ENCODE measurements around the gene SLC17A3. TPM values are rescaled to one million over a fixed set of nuclear protein-coding genes. Genes with fewer than 3 reads are reported as not detected.

The SLC17A3 gene
- total and polyA plus RNA-seq, 2 donors (not counting 3 experiments of a cell fraction or from before 2014, with no cell fraction given) = not detected

DNA sequence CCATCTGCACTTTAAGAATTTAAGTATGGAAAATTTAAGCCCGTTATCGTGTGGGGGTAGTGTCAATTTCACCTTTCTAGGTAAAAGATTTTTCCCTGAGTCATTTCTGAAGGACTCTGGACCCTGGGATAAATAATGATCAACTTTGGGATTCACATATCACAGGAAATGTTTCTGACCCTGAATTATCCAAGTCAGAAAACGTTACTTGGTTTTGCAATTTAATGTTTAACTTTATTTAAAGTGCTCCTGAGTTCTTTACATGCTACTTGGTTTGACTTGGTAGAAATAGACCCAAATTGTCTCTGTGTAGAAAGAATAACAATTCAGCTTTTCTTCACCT is 1.5 kb upstream of the SLC17A3 start:
- no peaks in the 10 kb centered on the region for H4K20me1 ChIP-seq (replicated peaks; ENCODE audit: control insufficient read depth, extremely low read depth, insufficient read depth, low read length)
- H3K79me2 ChIP-seq (ENCODE audit: control insufficient read depth, insufficient read depth, low read length) = no peaks in the 10 kb centered on the region
- no peak overlapping the region for H3K4me3 ChIP-seq (replicated peaks in 1 of 3; ENCODE audit: insufficient read depth in 1 of 3, low read depth in 1 of 3, low read length in 3 of 3)
- DNase-seq (ENCODE audit: low read depth, low spot score) = no peak
- H3K9me1 ChIP-seq (replicated peaks; ENCODE audit: control insufficient read depth, extremely low read depth, insufficient read depth, low read length) = no peaks in the 10 kb centered on the region
- H3K36me3 ChIP-seq (ENCODE audit: control insufficient read depth in 2 of 2, extremely low read depth in 1 of 2, insufficient read depth in 2 of 2, low read length in 2 of 2) = no peaks in the 10 kb centered on the region
- H3K27me3 ChIP-seq (ENCODE audit: control insufficient read depth in 2 of 2, insufficient read depth in 2 of 2, low read length in 2 of 2) = peaks cover 0 to 3% of the 10 kb centered on the region in 2 experiments
- H3K9me3 ChIP-seq (replicated peaks; ENCODE audit: control insufficient read depth, insufficient read depth, low read length) = no peaks in the 10 kb centered on the region
- no TSS peak for BruUV-seq (replicated peaks)
- TF ChIP-seq GATA2 (IDR thresholded peaks at IDR 0.05; ENCODE audit: insufficient read depth, insufficient read length, low read depth, low read length) = no peak
- TF ChIP-seq FOS (IDR thresholded peaks at IDR 0.05; ENCODE audit: borderline replicate concordance, insufficient read depth, low read length) = no peak
- TF ChIP-seq MYC (IDR thresholded peaks at IDR 0.05; ENCODE audit: low read depth, low read length) = no peak
- TF ChIP-seq EZH2 (IDR thresholded peaks at IDR 0.05; ENCODE audit: borderline replicate concordance, low read depth, low read length, severe bottlenecking) = no peak
- no peak for TF ChIP-seq POLR2A (IDR thresholded peaks at IDR 0.05; ENCODE audit: low read depth, low read length)
- TF ChIP-seq, protein P1, sequence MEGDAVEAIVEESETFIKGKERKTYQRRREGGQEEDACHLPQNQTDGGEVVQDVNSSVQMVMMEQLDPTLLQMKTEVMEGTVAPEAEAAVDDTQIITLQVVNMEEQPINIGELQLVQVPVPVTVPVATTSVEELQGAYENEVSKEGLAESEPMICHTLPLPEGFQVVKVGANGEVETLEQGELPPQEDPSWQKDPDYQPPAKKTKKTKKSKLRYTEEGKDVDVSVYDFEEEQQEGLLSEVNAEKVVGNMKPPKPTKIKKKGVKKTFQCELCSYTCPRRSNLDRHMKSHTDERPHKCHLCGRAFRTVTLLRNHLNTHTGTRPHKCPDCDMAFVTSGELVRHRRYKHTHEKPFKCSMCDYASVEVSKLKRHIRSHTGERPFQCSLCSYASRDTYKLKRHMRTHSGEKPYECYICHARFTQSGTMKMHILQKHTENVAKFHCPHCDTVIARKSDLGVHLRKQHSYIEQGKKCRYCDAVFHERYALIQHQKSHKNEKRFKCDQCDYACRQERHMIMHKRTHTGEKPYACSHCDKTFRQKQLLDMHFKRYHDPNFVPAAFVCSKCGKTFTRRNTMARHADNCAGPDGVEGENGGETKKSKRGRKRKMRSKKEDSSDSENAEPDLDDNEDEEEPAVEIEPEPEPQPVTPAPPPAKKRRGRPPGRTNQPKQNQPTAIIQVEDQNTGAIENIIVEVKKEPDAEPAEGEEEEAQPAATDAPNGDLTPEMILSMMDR (IDR thresholded peaks at IDR 0.05; ENCODE audit: extremely low read depth in 1 of 2, insufficient read depth in 1 of 2, low read depth in 1 of 2, low read length in 2 of 2) = no peak
- TF ChIP-seq POLR2AphosphoS5 (IDR thresholded peaks at IDR 0.05; ENCODE audit: insufficient read depth, low read depth, low read length) = no peak
- TF ChIP-seq, protein P2, sequence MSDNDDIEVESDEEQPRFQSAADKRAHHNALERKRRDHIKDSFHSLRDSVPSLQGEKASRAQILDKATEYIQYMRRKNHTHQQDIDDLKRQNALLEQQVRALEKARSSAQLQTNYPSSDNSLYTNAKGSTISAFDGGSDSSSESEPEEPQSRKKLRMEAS (IDR thresholded peaks at IDR 0.05; ENCODE audit: insufficient read depth, insufficient read length) = no peak
- TF ChIP-seq JUN (IDR thresholded peaks at IDR 0.05; ENCODE audit: borderline replicate concordance, insufficient read depth, insufficient read length, low read depth) = no peak
- dilution Hi-C loops (cut with MboI; ENCODE audit: extremely low pct_ligation_motif_present, low sequenced_read_pairs) (no loop called here), intact Hi-C loops (cut with micrococcal nuclease) (no loop called here)
- no peak overlapping the region for H2AFZ ChIP-seq (ENCODE audit: low read depth, low read length)
- H3K4me1 ChIP-seq (ENCODE audit: control insufficient read depth, extremely low read depth, insufficient read depth, low read length) = no peaks in the 10 kb centered on the region
- H3K4me2 ChIP-seq (ENCODE audit: insufficient read depth, low read length) = no peak overlapping the region
- FAIRE-seq = no peak
- no peak overlapping the region for H3K27ac ChIP-seq (ENCODE audit: insufficient read depth, low read depth, low read length)
- CTCF ChIA-PET = no interaction called here
- POLR2A ChIA-PET = no interaction called here
- no peak overlapping the region for H3K9ac ChIP-seq (replicated peaks; ENCODE audit: extremely low read depth, insufficient read depth, low read length)
